Stomach (tissue), 4 donors: Measurements from ENCODE around the gene EFNA1.

ENCODE experiments used
- CTCF ChIP-seq, 7 experiments: fragments of 450-650 bp in 4 of 7; fragments of 200-600 bp in 3 of 7; sonication (generic) in 3 of 7; IDR thresholded peaks; one replicate each; pipeline ENCODE4 v1.5.1; 2016 to 2019; ENCODE audit warnings: antibody characterized with exemption in 7 of 7, control low read depth in 2 of 7, mild to moderate bottlenecking in 1 of 7
- EP300 ChIP-seq: sonication (generic); formaldehyde crosslinking; IDR thresholded peaks from one replicate; pipeline ENCODE4 v1.6.1; 2017; ENCODE audit warnings: antibody characterized with exemption

DNA sequence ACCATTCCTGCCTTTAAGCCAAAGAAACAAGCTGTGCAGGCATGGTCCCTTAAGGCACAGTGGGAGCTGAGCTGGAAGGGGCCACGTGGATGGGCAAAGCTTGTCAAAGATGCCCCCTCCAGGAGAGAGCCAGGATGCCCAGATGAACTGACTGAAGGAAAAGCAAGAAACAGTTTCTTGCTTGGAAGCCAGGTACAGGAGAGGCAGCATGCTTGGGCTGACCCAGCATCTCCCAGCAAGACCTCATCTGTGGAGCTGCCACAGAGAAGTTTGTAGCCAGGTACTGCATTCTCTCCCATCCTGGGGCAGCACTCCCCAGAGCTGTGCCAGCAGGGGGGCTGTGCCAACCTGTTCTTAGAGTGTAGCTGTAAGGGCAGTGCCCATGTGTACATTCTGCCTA lies 6.6 kb downstream of the EFNA1 start:
- no peak for TF ChIP-seq CTCF (IDR thresholded peaks at IDR 0.05)
- no peak for TF ChIP-seq EP300
